Urinary bladder (tissue), 4 donors: ENCODE measurements around the gene EMD. TPM values are rescaled to one million over a fixed set of nuclear protein-coding genes. Genes with fewer than 3 reads are reported as not detected.

Experiments
- DNase-seq: peaks from one replicate; pipeline ENCODE4 v3.0.0-alpha.2; 2015; ENCODE audit errors: extremely low spot score
- H3K27ac ChIP-seq: one replicate; pipeline ENCODE4 v1.5.1; 2013; ENCODE audit warnings: low read depth, mild to moderate bottlenecking, moderate library complexity
- H3K36me3 ChIP-seq: one replicate; pipeline ENCODE4 v1.6.1; 2013; ENCODE audit warnings: mild to moderate bottlenecking, moderate library complexity; ENCODE audit not compliant: insufficient read depth
- H3K4me1 ChIP-seq: one replicate; pipeline ENCODE4 v1.6.1; 2013; ENCODE audit warnings: mild to moderate bottlenecking, moderate library complexity; ENCODE audit not compliant: insufficient read depth
- H3K4me3 ChIP-seq: one replicate; pipeline ENCODE4 v1.5.1; 2013; ENCODE audit warnings: low read depth, low read length
- whole genome bisulfite sequencing: extraction: QIAGEN DNeasy Blood & Tissue Kit; methylation state at CpG from one replicate; pipeline ENCODE4 v1.1.7; 2013; 5-methylcytosine and 5-hydroxymethylcytosine counted together
- polyA plus RNA-seq: library from polyadenylated mRNA; stranded (reverse); fragments of 200-250 nt; gene quantifications from one replicate; pipeline ENCODE4 v1.2.3, GENCODE V29; 2013
- total RNA-seq: library from RNA; depleted of rRNA; stranded (reverse); fragments of >200 nt; gene quantifications from one replicate; pipeline ENCODE4 v1.2.3, GENCODE V29; 2014
- donor health status: healthy with polysubstance abuse.
- donor health status: healthy.

Gene EMD
- total and polyA plus RNA-seq, 2 donors, result 25.9 to 138 TPM

- DNase-seq, result no peak
- WGBS, result 74% methylated on average over 19 of the region's 19 CpGs
- H3K36me3 ChIP-seq, result no peaks in the 10 kb centered on the region
Observed at GRCh38 chrX:154350429-154351182, 28.5 kb upstream of the EMD start.

GRCh38 chrX:154351183-154352011 is 27.7 kb upstream of the EMD start:
- Histone ChIP-seq H3K4me3 (no peak overlapping the region), H3K36me3 (peaks cover 2% of the 10 kb centered on the region), H3K27ac (no peak overlapping the region), H3K4me1 (no peaks in the 10 kb centered on the region)
- 66% methylated on average over 30 of the region's 30 CpGs for WGBS
- no peak for DNase-seq

More at GRCh38 chrX:154350429-154351182, 28.5 kb upstream of the EMD start:
- H3K27ac ChIP-seq, result no peak overlapping the region
- H3K4me3 ChIP-seq, result no peak overlapping the region
- no peaks in the 10 kb centered on the region for H3K4me1 ChIP-seq

GRCh38 chrX:154352012-154352401 is 27.1 kb upstream of the EMD start:
- WGBS, result 70% methylated on average over 14 of the region's 14 CpGs
- peaks cover 2% of the 10 kb centered on the region for H3K36me3 ChIP-seq
- no peak for DNase-seq
- no peaks in the 10 kb centered on the region for H3K4me1 ChIP-seq
- no peak overlapping the region for H3K4me3 ChIP-seq
- H3K27ac ChIP-seq, result no peak overlapping the region

- Histone ChIP-seq H3K27ac (no peak overlapping the region), H3K4me3 (no peak overlapping the region), H3K4me1 (no peaks in the 10 kb centered on the region), H3K36me3 (peaks cover 2% of the 10 kb centered on the region)
- 71% methylated on average over 13 of the region's 13 CpGs for WGBS
- no peak for DNase-seq
Observed at GRCh38 chrX:154352466-154352865, 26.6 kb upstream of the EMD start.

GRCh38 chrX:154353172-154353843 is 25.8 kb upstream of the EMD start:
- 65% methylated on average over 24 of the region's 24 CpGs for WGBS
- Histone ChIP-seq H3K4me1 (no peaks in the 10 kb centered on the region), H3K4me3 (no peak overlapping the region), H3K27ac (no peak overlapping the region), H3K36me3 (peaks cover 2% of the 10 kb centered on the region)
- no peak for DNase-seq

- 79% methylated on average over 14 of the region's 14 CpGs for WGBS
- Histone ChIP-seq H3K27ac (no peak overlapping the region), H3K4me3 (no peak overlapping the region), H3K4me1 (no peaks in the 10 kb centered on the region), H3K36me3 (peaks cover 2% of the 10 kb centered on the region)
- no peak for DNase-seq
Observed at GRCh38 chrX:154354013-154354412, 25.1 kb upstream of the EMD start.

GRCh38 chrX:154354516-154354915 is 24.6 kb upstream of the EMD start:
- no peak overlapping the region for H3K4me3 ChIP-seq
- no peaks in the 10 kb centered on the region for H3K4me1 ChIP-seq
- peak overlapping the region; percentile 51 for H3K27ac ChIP-seq
- peaks cover 6% of the 10 kb centered on the region for H3K36me3 ChIP-seq
- no peak for DNase-seq
- 70% methylated on average over 13 of the region's 13 CpGs for WGBS

GRCh38 chrX:154355094-154355775 is 23.9 kb upstream of the EMD start:
- DNase-seq, result no peak
- Histone ChIP-seq H3K27ac (peak overlapping the region; percentile 51), H3K36me3 (peaks cover 6% of the 10 kb centered on the region), H3K4me3 (no peak overlapping the region), H3K4me1 (no peaks in the 10 kb centered on the region)
- 64% methylated on average over 30 of the region's 30 CpGs for WGBS

- H3K4me3 ChIP-seq, result no peak overlapping the region
- no peak for DNase-seq
- WGBS, result 52% methylated on average over 12 of the region's 12 CpGs
- H3K27ac ChIP-seq, result no peak overlapping the region
- H3K4me1 ChIP-seq, result no peaks in the 10 kb centered on the region
- H3K36me3 ChIP-seq, result peaks cover 6% of the 10 kb centered on the region
Observed at GRCh38 chrX:154355776-154356140, 23.3 kb upstream of the EMD start.

GRCh38 chrX:154356596-154356995 is 22.5 kb upstream of the EMD start:
- H3K36me3 ChIP-seq, result peaks cover 9% of the 10 kb centered on the region
- 53% methylated on average over 13 of the region's 13 CpGs for WGBS
- no peak overlapping the region for H3K27ac ChIP-seq
- DNase-seq, result no peak
- H3K4me1 ChIP-seq, result no peaks in the 10 kb centered on the region
- H3K4me3 ChIP-seq, result no peak overlapping the region

GRCh38 chrX:154357205-154357604 is 21.9 kb upstream of the EMD start:
- peaks cover 9% of the 10 kb centered on the region for H3K36me3 ChIP-seq
- no peak overlapping the region for H3K4me3 ChIP-seq
- H3K4me1 ChIP-seq, result no peaks in the 10 kb centered on the region
- H3K27ac ChIP-seq, result peak overlapping the region; percentile 43
- WGBS, result 77% methylated on average over 27 of the region's 27 CpGs
- DNase-seq, result no peak

GRCh38 chrX:154358011-154358410 is 21.1 kb upstream of the EMD start:
- H3K36me3 ChIP-seq, result peaks cover 13% of the 10 kb centered on the region
- H3K27ac ChIP-seq, result peak overlapping the region; percentile 54
- no peaks in the 10 kb centered on the region for H3K4me1 ChIP-seq

GRCh38 chrX:154358829-154359228 is 20.3 kb upstream of the EMD start:
- Histone ChIP-seq H3K36me3 (peaks cover 13% of the 10 kb centered on the region), H3K4me3 (no peak overlapping the region), H3K4me1 (no peaks in the 10 kb centered on the region), H3K27ac (peak overlapping the region; percentile 55)
- DNase-seq, result no peak
- 75% methylated on average over 6 of the region's 6 CpGs for WGBS

More at GRCh38 chrX:154358011-154358410, 21.1 kb upstream of the EMD start:
- 70% methylated on average over 11 of the region's 11 CpGs for WGBS
- H3K4me3 ChIP-seq, result no peak overlapping the region
- DNase-seq, result no peak
